Sigmoid colon (tissue), 4 donors: ENCODE data around the gene EMILIN1.

ENCODE experiments used
- EP300 ChIP-seq, 4 donors: sonication (generic); formaldehyde crosslinking; IDR thresholded peaks; one replicate each; pipeline ENCODE4 v1.6.1; 2017; ENCODE audit warnings: antibody characterized with exemption in 4 of 4
- TF ChIP-seq, protein P1 (sequence below), 4 experiments: fragments of 450-650 bp in 3 of 4; fragments of 200-600 bp in 1 of 4; IDR thresholded peaks; one replicate each; pipeline ENCODE4 v1.5.1; 2016 to 2019; ENCODE audit warnings: antibody characterized with exemption in 4 of 4, mild to moderate bottlenecking in 3 of 4, moderate library complexity in 2 of 4

DNA sequence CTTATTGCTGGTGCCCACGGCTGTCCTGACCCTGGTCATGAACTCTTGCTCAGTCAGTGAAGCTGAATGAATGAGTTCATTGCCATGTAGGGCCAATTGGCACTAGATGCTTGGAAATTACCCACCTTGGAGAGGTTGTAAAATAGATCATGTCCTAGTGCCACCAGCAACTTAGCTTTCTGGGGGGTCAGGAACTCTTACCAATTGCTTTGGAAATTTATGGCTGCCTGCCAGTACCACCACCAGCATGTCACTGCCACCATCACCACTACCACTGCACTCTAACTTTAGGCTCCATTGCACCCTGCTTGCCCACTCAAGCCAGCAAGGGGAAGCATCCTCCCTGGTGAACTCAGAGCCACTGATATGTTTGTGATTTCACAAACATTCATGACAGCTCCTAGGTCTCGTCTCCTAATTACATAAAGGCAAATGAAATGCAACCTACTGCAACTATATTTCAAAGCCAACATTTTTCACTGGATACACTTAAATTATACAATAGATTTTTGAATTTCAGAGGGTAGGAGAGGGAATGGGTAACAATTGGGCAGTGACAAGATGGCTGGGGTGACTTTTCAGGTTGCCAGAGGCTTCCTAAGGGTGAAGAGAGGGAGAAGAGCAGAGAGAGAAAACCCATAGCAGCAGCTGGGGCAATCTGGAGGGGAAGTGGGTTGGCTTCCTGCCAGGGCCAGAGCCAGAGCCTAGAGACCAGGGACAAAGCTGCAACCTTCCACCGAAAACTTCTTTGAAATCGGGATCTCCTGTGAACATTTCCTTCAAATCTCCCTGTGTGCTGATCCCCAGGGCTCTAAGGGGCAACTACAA lies 3.5 kb upstream of the EMILIN1 start:
- no peak for TF ChIP-seq EP300 (IDR thresholded peaks at IDR 0.05)
- TF ChIP-seq, protein P1, sequence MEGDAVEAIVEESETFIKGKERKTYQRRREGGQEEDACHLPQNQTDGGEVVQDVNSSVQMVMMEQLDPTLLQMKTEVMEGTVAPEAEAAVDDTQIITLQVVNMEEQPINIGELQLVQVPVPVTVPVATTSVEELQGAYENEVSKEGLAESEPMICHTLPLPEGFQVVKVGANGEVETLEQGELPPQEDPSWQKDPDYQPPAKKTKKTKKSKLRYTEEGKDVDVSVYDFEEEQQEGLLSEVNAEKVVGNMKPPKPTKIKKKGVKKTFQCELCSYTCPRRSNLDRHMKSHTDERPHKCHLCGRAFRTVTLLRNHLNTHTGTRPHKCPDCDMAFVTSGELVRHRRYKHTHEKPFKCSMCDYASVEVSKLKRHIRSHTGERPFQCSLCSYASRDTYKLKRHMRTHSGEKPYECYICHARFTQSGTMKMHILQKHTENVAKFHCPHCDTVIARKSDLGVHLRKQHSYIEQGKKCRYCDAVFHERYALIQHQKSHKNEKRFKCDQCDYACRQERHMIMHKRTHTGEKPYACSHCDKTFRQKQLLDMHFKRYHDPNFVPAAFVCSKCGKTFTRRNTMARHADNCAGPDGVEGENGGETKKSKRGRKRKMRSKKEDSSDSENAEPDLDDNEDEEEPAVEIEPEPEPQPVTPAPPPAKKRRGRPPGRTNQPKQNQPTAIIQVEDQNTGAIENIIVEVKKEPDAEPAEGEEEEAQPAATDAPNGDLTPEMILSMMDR (IDR thresholded peaks at IDR 0.05): no peak
